Osteoblast (primary cell): ENCODE measurements around the gene POU5F1. TPM values are rescaled to one million over a fixed set of nuclear protein-coding genes. Genes with fewer than 3 reads are reported as not detected.

Experiments
- DNase-seq: peaks from one replicate; pipeline ENCODE4 v3.0.0; 2011; ENCODE audit warnings: low spot score, mixed read lengths; ENCODE audit not compliant: insufficient read length; ENCODE audit errors: missing footprints
- H2AFZ ChIP-seq: 2 replicates; pipeline ENCODE4 v1.6.0; 2011; ENCODE audit warnings: mild to moderate bottlenecking, low read length
- H3K27ac ChIP-seq: 2 replicates; pipeline ENCODE4 v1.5.1; 2011; ENCODE audit warnings: mild to moderate bottlenecking, low read depth, low read length, moderate library complexity
- H3K27me3 ChIP-seq: 2 replicates; pipeline ENCODE4 v1.6.0; 2012; ENCODE audit warnings: mild to moderate bottlenecking, control low read depth, inconsistent platforms, low read length, moderate library complexity; ENCODE audit not compliant: insufficient read depth
- H3K36me3 ChIP-seq: 2 replicates; pipeline ENCODE4 v1.5.1; 2011; ENCODE audit warnings: mild to moderate bottlenecking, low read length, control low read depth, moderate library complexity; ENCODE audit not compliant: insufficient read depth
- H3K4me1 ChIP-seq: 2 replicates; pipeline ENCODE4 v1.5.1; 2011; ENCODE audit warnings: mild to moderate bottlenecking, low read length, control low read depth, moderate library complexity; ENCODE audit not compliant: insufficient read depth
- H3K4me2 ChIP-seq: 2 replicates; pipeline ENCODE4 v1.6.0; 2011; ENCODE audit warnings: mild to moderate bottlenecking, low read length; ENCODE audit not compliant: insufficient read depth
- H3K4me3 ChIP-seq: fragments of 200-600 bp; sonication (generic); 3 replicates; pipeline ENCODE4 v1.5.1; 2012; ENCODE audit warnings: mild to moderate bottlenecking, low read length, inconsistent platforms; ENCODE audit not compliant: insufficient read depth
- H3K79me2 ChIP-seq: 2 replicates; pipeline ENCODE4 v1.6.0; 2012; ENCODE audit warnings: mild to moderate bottlenecking, low read length, control low read depth, inconsistent platforms; ENCODE audit not compliant: insufficient read depth
- H3K9me3 ChIP-seq: 2 replicates; pipeline ENCODE4 v1.5.1; 2011; ENCODE audit warnings: low read depth, low read length, control low read depth
- H4K20me1 ChIP-seq: 2 replicates; pipeline ENCODE4 v1.6.0; 2012; ENCODE audit warnings: mild to moderate bottlenecking, low read length, control low read depth; ENCODE audit not compliant: insufficient read depth
- total RNA-seq: library from RNA; depleted of rRNA; stranded (reverse); fragments of >200 nt; gene quantifications from 2 replicates; pipeline ENCODE4 v1.2.3, GENCODE V29; 2012
- TF ChIP-seq, protein P1 (sequence below): IDR thresholded peaks from 2 replicates; pipeline ENCODE4 v1.5.1; 2011; ENCODE audit warnings: mild to moderate bottlenecking, low read depth, low read length, moderate library complexity; ENCODE audit errors: extremely low read depth

POU5F1 gene
- total RNA-seq, 1 donor = 2.5 TPM

DNA sequence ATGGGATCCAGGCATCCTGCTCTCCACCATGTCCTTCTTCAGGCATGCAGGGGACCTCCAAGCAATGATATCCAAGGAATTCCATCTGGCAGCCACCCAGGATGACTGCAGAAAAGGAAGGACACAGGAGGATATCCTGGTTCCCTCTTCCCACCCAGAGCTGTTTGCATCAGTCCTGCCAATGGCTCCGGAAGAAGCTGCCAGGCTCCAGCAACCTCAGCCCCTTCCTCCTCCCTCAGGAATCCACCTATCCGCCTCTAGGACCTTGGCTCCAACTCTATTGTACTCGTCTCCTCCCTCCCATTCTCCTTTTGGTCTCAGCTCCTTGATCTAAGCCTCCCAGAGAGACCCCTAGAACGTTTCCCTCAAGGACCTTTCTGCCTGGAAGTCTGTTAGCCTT is 30.9 kb downstream of the POU5F1 start:
- H3K4me2 ChIP-seq = no peak overlapping the region
- peak overlapping the region; percentile 21 for H2AFZ ChIP-seq
- peaks cover 10% of the 10 kb centered on the region for H3K36me3 ChIP-seq
- TF ChIP-seq, protein P1, sequence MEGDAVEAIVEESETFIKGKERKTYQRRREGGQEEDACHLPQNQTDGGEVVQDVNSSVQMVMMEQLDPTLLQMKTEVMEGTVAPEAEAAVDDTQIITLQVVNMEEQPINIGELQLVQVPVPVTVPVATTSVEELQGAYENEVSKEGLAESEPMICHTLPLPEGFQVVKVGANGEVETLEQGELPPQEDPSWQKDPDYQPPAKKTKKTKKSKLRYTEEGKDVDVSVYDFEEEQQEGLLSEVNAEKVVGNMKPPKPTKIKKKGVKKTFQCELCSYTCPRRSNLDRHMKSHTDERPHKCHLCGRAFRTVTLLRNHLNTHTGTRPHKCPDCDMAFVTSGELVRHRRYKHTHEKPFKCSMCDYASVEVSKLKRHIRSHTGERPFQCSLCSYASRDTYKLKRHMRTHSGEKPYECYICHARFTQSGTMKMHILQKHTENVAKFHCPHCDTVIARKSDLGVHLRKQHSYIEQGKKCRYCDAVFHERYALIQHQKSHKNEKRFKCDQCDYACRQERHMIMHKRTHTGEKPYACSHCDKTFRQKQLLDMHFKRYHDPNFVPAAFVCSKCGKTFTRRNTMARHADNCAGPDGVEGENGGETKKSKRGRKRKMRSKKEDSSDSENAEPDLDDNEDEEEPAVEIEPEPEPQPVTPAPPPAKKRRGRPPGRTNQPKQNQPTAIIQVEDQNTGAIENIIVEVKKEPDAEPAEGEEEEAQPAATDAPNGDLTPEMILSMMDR = no peak
- no peaks in the 10 kb centered on the region for H4K20me1 ChIP-seq
- DNase-seq = peak; percentile 76
- no peak overlapping the region for H3K4me3 ChIP-seq
- no peak overlapping the region for H3K27ac ChIP-seq
- H3K4me1 ChIP-seq = peaks cover 7% of the 10 kb centered on the region
- no peaks in the 10 kb centered on the region for H3K79me2 ChIP-seq
- no peaks in the 10 kb centered on the region for H3K9me3 ChIP-seq
- no peaks in the 10 kb centered on the region for H3K27me3 ChIP-seq

DNA sequence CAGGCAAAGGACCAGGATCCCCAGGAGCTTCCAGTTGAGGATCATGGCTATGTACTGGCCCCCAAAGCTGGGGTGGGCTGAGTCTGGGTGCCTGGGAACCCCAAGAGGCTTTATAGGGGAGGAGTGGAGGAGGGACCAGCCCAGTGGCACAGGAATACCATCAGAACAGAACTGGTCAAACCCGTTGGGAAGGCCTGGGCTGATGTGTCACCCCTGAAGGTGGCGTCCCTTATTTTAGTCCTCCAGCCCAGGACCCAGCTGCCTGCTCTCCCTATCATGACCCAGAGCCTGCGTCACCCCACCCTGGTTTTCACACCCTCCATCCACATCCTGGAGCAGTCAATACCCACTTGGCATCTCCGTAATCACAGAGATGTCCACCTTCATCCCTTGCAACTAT is 31.5 kb downstream of the POU5F1 start, which contains the start of gene PSORS1C2:
Gene PSORS1C2 (minus strand): TSS at position 85 of the 400 bp plus-strand sequence. CDS start 40 bp downstream, at position 45.
- Histone ChIP-seq H3K4me3 (peak within 1 kb of the TSS; percentile 62), H3K36me3 (peaks cover 6% of the 10 kb centered on the region), H3K4me1 (peaks cover 7% of the 10 kb centered on the region), H3K4me2 (peak within 1 kb of the TSS; percentile 78), H3K9me3 (no peaks in the 10 kb centered on the region), H3K79me2 (no peaks in the 10 kb centered on the region), H4K20me1 (no peaks in the 10 kb centered on the region), H3K27ac (no peak within 1 kb of the TSS), H3K27me3 (no peaks in the 10 kb centered on the region), H2AFZ (peak within 1 kb of the TSS; percentile 87)
- TF ChIP-seq, protein P1 = no peak
- DNase-seq = peak; percentile 15

DNA sequence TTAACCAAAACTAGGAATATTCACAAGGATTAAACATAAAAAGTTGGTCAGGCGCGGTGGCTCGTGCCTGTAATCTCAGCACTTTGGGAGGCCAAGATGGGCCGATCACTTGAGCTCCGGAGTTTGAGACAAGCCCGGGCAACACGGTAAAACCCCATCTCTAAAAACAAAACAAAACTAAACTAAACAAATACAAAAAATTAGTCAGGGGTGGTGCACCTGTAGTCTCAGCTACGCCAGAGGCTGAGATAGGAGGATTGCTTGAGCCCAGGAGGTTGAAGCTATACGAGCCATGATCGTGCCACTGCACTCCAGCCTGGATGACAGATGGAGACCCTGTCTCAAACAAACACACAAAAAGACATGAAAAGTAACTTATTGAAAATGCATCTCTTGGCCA is 34.8 kb downstream of the POU5F1 start:
- no peaks in the 10 kb centered on the region for H3K79me2 ChIP-seq
- peaks cover 7% of the 10 kb centered on the region for H3K4me1 ChIP-seq
- H3K4me2 ChIP-seq = no peak overlapping the region
- DNase-seq = no peak
- no peak overlapping the region for H3K27ac ChIP-seq
- H3K36me3 ChIP-seq = no peaks in the 10 kb centered on the region
- H3K9me3 ChIP-seq = no peaks in the 10 kb centered on the region
- no peak overlapping the region for H3K4me3 ChIP-seq
- H4K20me1 ChIP-seq = no peaks in the 10 kb centered on the region
- TF ChIP-seq, protein P1 = no peak
- no peak overlapping the region for H2AFZ ChIP-seq
- no peaks in the 10 kb centered on the region for H3K27me3 ChIP-seq

DNA sequence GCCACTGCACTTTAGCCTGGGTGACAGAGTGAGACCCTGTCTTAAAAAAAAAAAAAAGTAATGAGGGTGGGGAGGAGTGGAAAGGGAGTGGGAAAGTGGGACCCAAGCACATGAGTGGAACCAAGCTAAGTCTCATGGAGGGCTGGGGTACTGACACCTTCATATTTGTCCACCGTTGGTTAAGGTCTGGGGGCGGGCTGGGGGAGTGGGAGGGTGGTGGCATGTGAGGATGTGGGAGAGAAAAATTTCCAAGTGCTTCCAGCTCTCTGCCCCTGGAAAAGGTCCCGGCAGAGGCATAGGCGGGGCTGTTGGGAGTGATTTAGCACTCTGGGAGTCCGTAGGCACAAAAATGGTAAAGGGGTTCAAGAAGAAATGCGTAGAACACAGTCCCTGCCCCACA is 37.7 kb downstream of the POU5F1 start:
- Histone ChIP-seq H3K4me2 (no peak overlapping the region), H3K79me2 (no peaks in the 10 kb centered on the region), H4K20me1 (no peaks in the 10 kb centered on the region), H3K4me1 (peaks cover 3% of the 10 kb centered on the region), H3K36me3 (no peaks in the 10 kb centered on the region), H3K9me3 (no peaks in the 10 kb centered on the region), H3K27ac (no peak overlapping the region), H2AFZ (no peak overlapping the region), H3K27me3 (peaks cover 18% of the 10 kb centered on the region), H3K4me3 (no peak overlapping the region)
- TF ChIP-seq, protein P1 = no peak
- DNase-seq = peak; percentile 15
